ENCODE data around the gene TMED8. TPM values are rescaled to one million over a fixed set of nuclear protein-coding genes. Genes with fewer than 3 reads are reported as not detected.

Gene TMED8
- total and polyA plus RNA-seq, 4 experiments from 2014 or later: 2.5 to 8.6 (median 5.9) TPM

GRCh38 chr14:77364146-77364545 lies 12.7 kb downstream of the TMED8 start:
- no peak for DNase-seq
- intact Hi-C loops (cut with micrococcal nuclease): no loop called here
- H3K27me3 ChIP-seq (ENCODE audit: insufficient read depth, low read length): no peaks in the 10 kb centered on the region
- Mint-ChIP-seq H3K4me3 (no peak overlapping the region), H3K36me3 (peaks cover 0 to 6% of the 10 kb centered on the region in 2 donors), H3K9me3 (peaks cover 0 to 3% (median 0%) of the 10 kb centered on the region in 8 donors), H3K27me3 (no peaks in the 10 kb centered on the region), H3K4me1 (peaks cover 8 to 27% (median 20%) of the 10 kb centered on the region in 4 donors), H3K27ac (peak overlapping the region in 1 of 7 donors; percentile 38)
- POLR2A ChIA-PET (ENCODE audit: partially characterized antibody): no interaction called here
- H3K4me1 ChIP-seq (ENCODE audit: insufficient read depth, low read length): peaks cover 6% of the 10 kb centered on the region
- no peak overlapping the region for H3K4me3 ChIP-seq (ENCODE audit: low read length in 2 of 2)
- H3K9me3 ChIP-seq (ENCODE audit: control insufficient read depth in 1 of 2, low read length in 2 of 2): no peaks in the 10 kb centered on the region
- CTCF ChIA-PET (ENCODE audit: partially characterized antibody): no interaction called here
- no peak overlapping the region for H3K27ac ChIP-seq (ENCODE audit: low read depth, low read length)
- no peaks in the 10 kb centered on the region for H3K36me3 ChIP-seq (ENCODE audit: insufficient read depth, low read length)

- Histone ChIP-seq H3K27me3 (ENCODE audit: insufficient read depth, low read length) (no peaks in the 10 kb centered on the region), H3K4me1 (ENCODE audit: insufficient read depth, low read length) (no peaks in the 10 kb centered on the region), H3K27ac (ENCODE audit: low read depth, low read length) (no peak overlapping the region), H3K4me3 (ENCODE audit: low read length in 2 of 2) (no peak overlapping the region), H3K36me3 (ENCODE audit: insufficient read depth, low read length) (no peaks in the 10 kb centered on the region), H3K9me3 (ENCODE audit: control insufficient read depth in 1 of 2, low read length in 2 of 2) (no peaks in the 10 kb centered on the region)
- no peak for DNase-seq
- Mint-ChIP-seq H3K27me3 (no peaks in the 10 kb centered on the region), H3K4me3 (no peak overlapping the region), H3K36me3 (peaks cover 0 to 6% of the 10 kb centered on the region in 2 donors), H3K4me1 (peaks cover 3 to 20% (median 12%) of the 10 kb centered on the region in 4 donors), H3K27ac (no peak overlapping the region), H3K9me3 (peaks cover 0 to 3% (median 0%) of the 10 kb centered on the region in 8 donors)
- intact Hi-C loops (cut with micrococcal nuclease): no loop called here
- ChIA-PET POLR2A (ENCODE audit: partially characterized antibody) (no interaction called here), CTCF (ENCODE audit: partially characterized antibody) (no interaction called here)
Measured at GRCh38 chr14:77359626-77360025, 17.3 kb downstream of the TMED8 start.

DNA sequence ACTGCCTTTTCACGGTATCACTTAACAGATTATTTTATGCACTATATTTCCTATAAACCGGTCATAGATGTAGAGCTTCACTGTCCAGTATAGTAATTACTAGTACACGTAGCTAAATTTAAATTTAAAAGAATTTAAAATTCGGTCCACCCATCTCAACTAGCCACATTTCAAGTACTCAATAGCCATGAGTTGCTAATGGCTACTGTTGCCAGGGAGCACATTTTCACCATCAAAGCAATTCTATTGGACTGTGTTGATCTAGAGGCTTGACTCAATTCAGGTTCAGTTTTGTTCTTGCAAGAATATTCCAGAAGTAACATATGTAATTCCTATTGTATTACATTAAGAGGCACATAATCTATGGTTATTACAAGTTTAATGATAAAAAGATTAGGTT lies 20.0 kb downstream of the TMED8 start:
- Mint-ChIP-seq H3K27ac (no peak overlapping the region), H3K9me3 (no peaks in the 10 kb centered on the region), H3K4me1 (peaks cover 0 to 10% (median 7%) of the 10 kb centered on the region in 4 donors), H3K27me3 (no peaks in the 10 kb centered on the region), H3K36me3 (peaks cover 0 to 6% of the 10 kb centered on the region in 2 donors), H3K4me3 (no peak overlapping the region)
- Histone ChIP-seq H3K27me3 (ENCODE audit: insufficient read depth, low read length) (no peaks in the 10 kb centered on the region), H3K4me1 (ENCODE audit: insufficient read depth, low read length) (no peaks in the 10 kb centered on the region), H3K4me3 (ENCODE audit: low read length in 2 of 2) (no peak overlapping the region), H3K9me3 (ENCODE audit: control insufficient read depth in 1 of 2, low read length in 2 of 2) (no peaks in the 10 kb centered on the region), H3K36me3 (ENCODE audit: insufficient read depth, low read length) (no peaks in the 10 kb centered on the region), H3K27ac (ENCODE audit: low read depth, low read length) (no peak overlapping the region)
- intact Hi-C loops (cut with micrococcal nuclease): no loop called here
- POLR2A ChIA-PET (ENCODE audit: partially characterized antibody): no interaction called here
- no peak for DNase-seq
- CTCF ChIA-PET (ENCODE audit: partially characterized antibody): interaction anchor here (3.0 kb wide), 1 partner anchor 41 kb away, joined by 8 read pairs; no protein-coding TSS in a partner anchor

- H3K9me3 ChIP-seq (ENCODE audit: control insufficient read depth in 1 of 2, low read length in 2 of 2): no peaks in the 10 kb centered on the region
- H3K27me3 Mint-ChIP-seq: no peaks in the 10 kb centered on the region
- H3K27ac Mint-ChIP-seq: no peak overlapping the region
- H3K4me1 ChIP-seq (ENCODE audit: insufficient read depth, low read length): no peaks in the 10 kb centered on the region
- H3K27ac ChIP-seq (ENCODE audit: low read depth, low read length): no peak overlapping the region
- peaks cover 0 to 2% of the 10 kb centered on the region in 2 donors for H3K36me3 Mint-ChIP-seq
- no peaks in the 10 kb centered on the region for H3K36me3 ChIP-seq (ENCODE audit: insufficient read depth, low read length)
- CTCF ChIA-PET (ENCODE audit: partially characterized antibody): interaction anchor here (3.0 kb wide), 1 partner anchor 40 kb away, joined by 8 read pairs; no protein-coding TSS in a partner anchor
- POLR2A ChIA-PET (ENCODE audit: partially characterized antibody): no interaction called here
- H3K4me1 Mint-ChIP-seq: peaks cover 0 to 7% (median 2%) of the 10 kb centered on the region in 4 donors
- intact Hi-C loops (cut with micrococcal nuclease): no loop called here
- no peak overlapping the region for H3K4me3 Mint-ChIP-seq
- H3K27me3 ChIP-seq (ENCODE audit: insufficient read depth, low read length): no peaks in the 10 kb centered on the region
- H3K9me3 Mint-ChIP-seq: no peaks in the 10 kb centered on the region
- H3K4me3 ChIP-seq (ENCODE audit: low read length in 2 of 2): no peak overlapping the region
- no peak for DNase-seq
Measured at GRCh38 chr14:77355811-77356210, 21.1 kb downstream of the TMED8 start.

GRCh38 chr14:77353469-77354141 lies 23.3 kb downstream of the TMED8 start:
- Histone ChIP-seq H3K9me3 (ENCODE audit: control insufficient read depth in 1 of 2, low read length in 2 of 2) (no peaks in the 10 kb centered on the region), H3K27me3 (ENCODE audit: insufficient read depth, low read length) (no peaks in the 10 kb centered on the region), H3K4me3 (ENCODE audit: low read length in 2 of 2) (no peak overlapping the region), H3K36me3 (ENCODE audit: insufficient read depth, low read length) (no peaks in the 10 kb centered on the region), H3K27ac (ENCODE audit: low read depth, low read length) (no peak overlapping the region), H3K4me1 (ENCODE audit: insufficient read depth, low read length) (no peaks in the 10 kb centered on the region)
- ChIA-PET CTCF (ENCODE audit: partially characterized antibody) (interaction anchor here (1.3 kb wide), 1 partner anchor 9 kb away, joined by 3 read pairs; no protein-coding TSS in a partner anchor), POLR2A (ENCODE audit: partially characterized antibody) (no interaction called here)
- peaks cover 15 to 17% of the 10 kb centered on the region in 2 donors for H3K36me3 Mint-ChIP-seq
- peak overlapping the region in 2 of 7 donors; percentile 23 to 49 for H3K27ac Mint-ChIP-seq
- no peak overlapping the region for H3K4me3 Mint-ChIP-seq
- no peak for DNase-seq
- no peaks in the 10 kb centered on the region for H3K9me3 Mint-ChIP-seq
- no peaks in the 10 kb centered on the region for H3K27me3 Mint-ChIP-seq
- intact Hi-C loops (cut with micrococcal nuclease): no loop called here
- peaks cover 0 to 4% (median 1%) of the 10 kb centered on the region in 4 donors for H3K4me1 Mint-ChIP-seq

GRCh38 chr14:77347751-77348150 lies 29.1 kb downstream of the TMED8 start:
- Histone ChIP-seq H3K27ac (ENCODE audit: low read depth, low read length) (no peak overlapping the region), H3K4me3 (ENCODE audit: low read length in 2 of 2) (no peak overlapping the region), H3K27me3 (ENCODE audit: insufficient read depth, low read length) (no peaks in the 10 kb centered on the region), H3K9me3 (ENCODE audit: control insufficient read depth in 1 of 2, low read length in 2 of 2) (no peaks in the 10 kb centered on the region), H3K36me3 (ENCODE audit: insufficient read depth, low read length) (no peaks in the 10 kb centered on the region), H3K4me1 (ENCODE audit: insufficient read depth, low read length) (no peaks in the 10 kb centered on the region)
- Mint-ChIP-seq H3K4me3 (no peak overlapping the region), H3K27me3 (no peaks in the 10 kb centered on the region), H3K36me3 (peaks cover 33 to 40% of the 10 kb centered on the region in 2 donors), H3K4me1 (no peaks in the 10 kb centered on the region), H3K9me3 (no peaks in the 10 kb centered on the region), H3K27ac (peak overlapping the region in 1 of 7 donors; percentile 13)
- DNase-seq: no peak
- POLR2A ChIA-PET (ENCODE audit: partially characterized antibody): no interaction called here
- intact Hi-C loops (cut with micrococcal nuclease): no loop called here
- CTCF ChIA-PET (ENCODE audit: partially characterized antibody): no interaction called here

DNA sequence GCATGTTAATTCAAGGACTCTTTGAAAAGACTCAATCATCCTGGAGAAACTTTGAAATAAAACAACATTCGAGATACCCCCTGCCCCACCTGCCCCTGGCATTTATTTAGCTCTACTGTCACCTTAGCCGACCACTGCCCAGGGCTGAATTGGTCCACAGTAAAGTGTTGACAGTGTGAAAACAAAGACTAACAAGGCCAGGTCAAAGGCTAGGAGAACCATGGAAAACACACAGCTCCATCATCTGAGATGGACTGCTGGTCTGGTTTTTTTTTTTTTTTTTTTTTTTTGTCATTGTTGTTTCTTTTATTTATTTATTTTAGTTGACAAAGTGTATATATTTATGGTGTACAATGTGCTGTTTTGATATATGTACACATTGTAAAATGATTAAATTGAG lies 30.4 kb downstream of the TMED8 start:
- Mint-ChIP-seq H3K36me3 (peaks cover 45 to 52% of the 10 kb centered on the region in 2 donors), H3K9me3 (no peaks in the 10 kb centered on the region), H3K27me3 (no peaks in the 10 kb centered on the region), H3K4me1 (no peaks in the 10 kb centered on the region), H3K4me3 (no peak overlapping the region), H3K27ac (no peak overlapping the region)
- no peaks in the 10 kb centered on the region for H3K4me1 ChIP-seq (ENCODE audit: insufficient read depth, low read length)
- ChIA-PET CTCF (ENCODE audit: partially characterized antibody) (interaction anchor here (0.6 kb wide), 1 partner anchor 23 kb away, joined by 3 read pairs; no protein-coding TSS in a partner anchor), POLR2A (ENCODE audit: partially characterized antibody) (no interaction called here)
- intact Hi-C loops (cut with micrococcal nuclease): no loop called here
- no peak for DNase-seq
- peaks cover 5% of the 10 kb centered on the region for H3K36me3 ChIP-seq (ENCODE audit: insufficient read depth, low read length)
- no peaks in the 10 kb centered on the region for H3K27me3 ChIP-seq (ENCODE audit: insufficient read depth, low read length)
- no peak overlapping the region for H3K27ac ChIP-seq (ENCODE audit: low read depth, low read length)
- H3K9me3 ChIP-seq (ENCODE audit: control insufficient read depth in 1 of 2, low read length in 2 of 2): no peaks in the 10 kb centered on the region
- no peak overlapping the region for H3K4me3 ChIP-seq (ENCODE audit: low read length in 2 of 2)
